Measurements from ENCODE around the gene ARHGEF37.
"Not testable (repeated sequence)": the region's sequence is repeated elsewhere in the genome, so short reads cannot be mapped to it uniquely, and the experiment has no call there.

ARHGEF37 gene

GRCh38 chr5:149652697-149653096, 71.4 kb downstream of the ARHGEF37 start:
- DNase-seq, result no peak

DNA sequence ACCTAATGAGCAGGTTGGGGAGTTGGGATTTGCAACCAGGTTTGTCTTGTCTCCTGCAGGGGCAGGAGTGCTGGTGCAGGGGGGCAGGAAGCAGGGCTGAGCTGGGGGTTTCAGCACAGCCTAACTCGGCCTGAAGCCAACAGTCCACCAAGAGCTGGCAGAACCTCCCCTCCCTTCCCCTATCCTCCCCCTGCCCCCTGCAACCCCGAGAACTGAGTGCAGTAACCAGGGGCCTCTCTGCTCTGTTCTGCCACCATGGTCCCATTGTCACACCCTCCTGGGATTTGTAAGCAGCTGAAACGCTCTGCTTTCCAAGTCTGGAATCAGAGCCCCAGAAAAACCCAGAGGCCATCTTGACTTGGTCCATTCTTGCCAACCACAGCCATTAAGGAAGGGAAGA, 72.9 kb downstream of the ARHGEF37 start:
- DNase-seq, result no peak

GRCh38 chr5:149654883-149655505, 73.7 kb downstream of the ARHGEF37 start:
- DNase-seq, result no peak

GRCh38 chr5:149656576-149657182, 75.4 kb downstream of the ARHGEF37 start:
- DNase-seq, result peak; percentile 87

GRCh38 chr5:149657324-149657723, 76.0 kb downstream of the ARHGEF37 start:
- DNase-seq, result no peak

GRCh38 chr5:149658299-149658698, 77.0 kb downstream of the ARHGEF37 start:
- DNase-seq, result no peak

GRCh38 chr5:149664083-149664482, 82.8 kb downstream of the ARHGEF37 start:
- no peak for DNase-seq

GRCh38 chr5:149664666-149665415, 83.5 kb downstream of the ARHGEF37 start:
- DNase-seq, result no peak

GRCh38 chr5:149665416-149666175, 84.3 kb downstream of the ARHGEF37 start:
- no peak for DNase-seq

- DNase-seq, result no peak
These were observed 85.0 kb downstream of the ARHGEF37 start for GRCh38 chr5:149666212-149666852.

- no peak for DNase-seq
These were observed 86.0 kb downstream of the ARHGEF37 start for GRCh38 chr5:149667084-149667828.

- DNase-seq, result no peak
These were observed 86.6 kb downstream of the ARHGEF37 start for GRCh38 chr5:149667829-149668330.

- not testable (repeated sequence) for DNase-seq
These were observed 88.0 kb downstream of the ARHGEF37 start for GRCh38 chr5:149669273-149669672.

DNA sequence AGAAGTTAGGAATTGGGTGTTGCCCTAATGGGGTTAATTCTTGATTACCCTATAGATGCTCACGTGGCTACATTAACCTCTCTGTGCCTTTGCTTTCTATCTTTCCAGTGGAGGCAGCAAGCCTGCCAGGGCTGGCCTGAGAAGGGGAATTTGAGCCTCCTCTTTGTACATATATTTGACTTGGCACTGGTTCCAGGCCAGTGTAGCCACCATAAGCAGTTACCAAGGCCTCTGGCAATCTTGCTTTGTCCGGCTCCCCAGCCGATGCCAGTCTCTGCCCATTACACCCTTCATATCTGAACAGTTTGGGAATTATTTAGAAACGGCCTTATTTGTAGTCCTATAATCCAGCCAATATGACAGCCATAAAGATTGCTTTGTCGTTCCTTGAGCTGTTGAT, 90.2 kb downstream of the ARHGEF37 start:
- DNase-seq, result no peak

- no peak for DNase-seq
These were observed 91.6 kb downstream of the ARHGEF37 start for GRCh38 chr5:149672701-149673476.

- DNase-seq, result peak; percentile 21
These were observed 93.4 kb downstream of the ARHGEF37 start for GRCh38 chr5:149674686-149675085.

DNA sequence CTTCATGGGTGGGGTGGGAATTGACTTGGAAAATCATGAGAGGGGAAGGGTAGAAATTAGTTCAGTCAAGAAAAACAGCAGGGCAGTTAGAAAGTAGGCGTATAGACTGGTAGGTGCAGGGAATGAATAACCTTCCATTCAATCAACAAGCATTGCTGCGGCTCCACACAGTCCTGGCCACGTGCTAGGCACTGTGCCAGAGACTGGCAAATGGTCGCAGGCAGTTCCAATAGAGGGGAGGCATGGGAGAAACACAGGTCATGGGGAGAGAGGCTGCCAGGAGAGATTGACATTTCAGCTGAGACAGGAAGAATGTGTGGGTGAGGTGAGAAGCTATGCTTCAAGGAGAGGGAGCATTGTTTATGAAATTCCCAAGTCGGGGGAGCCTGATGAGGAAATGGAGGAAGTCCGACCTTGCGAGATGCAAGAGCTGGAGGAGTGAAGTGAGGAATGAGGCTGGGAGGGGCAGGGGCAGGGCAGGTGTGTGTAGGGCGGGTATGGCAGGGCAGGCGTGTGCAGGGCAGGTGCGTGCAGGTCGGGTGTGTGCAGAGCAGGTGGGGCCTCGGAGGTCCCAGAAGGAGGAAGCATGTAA, 94.4 kb downstream of the ARHGEF37 start:
- peak; percentile 59 for DNase-seq

DNA sequence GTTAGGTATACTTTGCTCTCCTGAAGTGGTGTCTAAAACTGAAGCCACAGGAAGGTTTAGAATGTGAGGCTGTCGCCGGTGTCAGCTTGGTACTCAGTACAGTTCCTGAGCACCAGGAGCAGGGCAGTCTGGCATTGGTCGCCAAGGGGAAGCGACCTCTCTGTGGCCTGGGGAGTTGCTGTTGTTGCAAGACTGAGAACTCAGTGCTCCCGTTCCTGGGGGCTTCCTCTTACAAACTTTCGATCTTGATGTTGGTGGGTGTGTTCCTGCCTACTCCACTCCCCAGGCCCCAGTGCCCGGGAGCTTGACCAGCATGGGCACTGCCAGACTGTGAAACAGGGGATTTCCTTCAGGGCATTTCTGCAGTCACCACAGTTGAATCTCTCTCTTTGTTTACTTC, 96.4 kb downstream of the ARHGEF37 start:
- DNase-seq, result no peak

DNA sequence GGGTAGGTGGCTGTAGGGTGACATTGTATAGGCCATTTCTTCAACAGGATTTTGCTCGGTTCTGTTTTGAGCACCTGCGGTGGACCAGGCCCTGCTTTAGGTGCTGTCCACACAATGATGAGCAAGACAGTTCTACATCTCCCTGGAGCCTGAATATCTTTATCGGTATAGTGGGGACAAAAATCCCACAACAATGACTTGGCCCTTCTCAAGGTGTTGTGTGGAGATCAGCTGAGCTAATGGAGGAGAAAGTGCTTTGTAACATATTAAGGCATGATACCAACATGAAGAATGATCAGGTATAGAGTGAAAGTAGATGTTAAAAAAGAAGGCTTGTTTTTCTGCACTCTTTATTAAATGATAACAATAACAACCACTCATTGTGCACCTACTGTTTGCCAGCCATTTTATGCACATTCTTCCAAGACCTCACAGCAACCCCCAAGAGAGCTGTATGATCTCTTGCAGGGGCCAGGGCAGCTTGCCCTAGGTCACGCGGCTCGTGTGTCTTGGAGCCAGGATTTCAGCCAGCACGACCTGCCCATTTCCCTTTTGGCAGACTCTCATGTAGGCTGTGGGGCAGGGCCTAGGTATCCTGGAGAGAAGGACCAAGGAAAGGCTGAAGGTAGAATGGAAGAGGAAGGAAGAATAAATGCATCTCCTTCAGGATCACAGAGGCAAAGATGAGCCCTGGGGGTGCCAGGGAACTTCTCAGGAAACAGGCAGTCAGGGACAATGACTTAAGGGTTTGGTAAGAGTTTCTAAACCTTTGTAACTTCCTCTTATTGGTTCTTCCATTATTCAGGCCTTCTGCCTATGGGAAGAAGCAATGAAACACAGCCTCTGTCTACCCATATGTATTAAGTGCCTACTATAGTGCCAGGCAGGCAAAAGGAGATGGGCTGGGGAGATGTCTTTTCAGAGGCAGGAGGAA, 98.8 kb downstream of the ARHGEF37 start:
- DNase-seq, result no peak

- DNase-seq, result no peak
These were observed 99.5 kb downstream of the ARHGEF37 start for GRCh38 chr5:149680810-149681221.
